GM21423 (cell line): ENCODE data around the gene FST.

Source experiments
- ATAC-seq: cut with Tn5 transposase; IDR thresholded peaks from one replicate; pipeline ENCODE4 v1.9.1; 2021; ENCODE audit warnings: mild to moderate bottlenecking, moderate library complexity; ENCODE audit not compliant: unreplicated experiment

FST gene

GRCh38 chr5:53480416-53481158 lies at the start of gene FST:
TSS of gene FST (plus strand) at chr5:53480629. CDS start at chr5:53480792, 163 bp downstream.
- no peak for ATAC-seq

- no peak for ATAC-seq
These were observed 48.8 kb upstream of the FST start for GRCh38 chr5:53431665-53432064.

- no peak for ATAC-seq
These were observed 47.4 kb upstream of the FST start for GRCh38 chr5:53433026-53433425.

- no peak for ATAC-seq
These were observed 45.9 kb upstream of the FST start for GRCh38 chr5:53434541-53434940.

- no peak for ATAC-seq
These were observed 43.8 kb upstream of the FST start for GRCh38 chr5:53436480-53437191.

- no peak for ATAC-seq
These were observed 42.4 kb upstream of the FST start for GRCh38 chr5:53438079-53438478.

GRCh38 chr5:53438486-53439472 lies 41.6 kb upstream of the FST start:
- no peak for ATAC-seq

GRCh38 chr5:53442961-53443360 lies 37.5 kb upstream of the FST start:
- no peak for ATAC-seq

GRCh38 chr5:53445569-53445968 lies 34.9 kb upstream of the FST start:
- no peak for ATAC-seq

GRCh38 chr5:53446908-53447307 lies 33.5 kb upstream of the FST start:
- ATAC-seq, result no peak

- ATAC-seq, result no peak
These were observed 31.6 kb upstream of the FST start for GRCh38 chr5:53448851-53449250.

GRCh38 chr5:53453898-53454718 lies 26.3 kb upstream of the FST start:
- ATAC-seq, result no peak

GRCh38 chr5:53454719-53455000 lies 25.8 kb upstream of the FST start:
- no peak for ATAC-seq

GRCh38 chr5:53456366-53456765 lies 24.1 kb upstream of the FST start:
- ATAC-seq, result no peak

- no peak for ATAC-seq
These were observed 16.4 kb upstream of the FST start for GRCh38 chr5:53463909-53464621.

- ATAC-seq, result no peak
These were observed 15.7 kb upstream of the FST start for GRCh38 chr5:53464722-53465121.

GRCh38 chr5:53469946-53470687 lies 10.3 kb upstream of the FST start:
- no peak for ATAC-seq

GRCh38 chr5:53472279-53472678 lies 8.2 kb upstream of the FST start:
- ATAC-seq, result no peak
